ENCODE data around the gene RAD51C. TPM values are rescaled to one million over a fixed set of nuclear protein-coding genes. Genes with fewer than 3 reads are reported as not detected.
"Not testable (repeated sequence)": the region's sequence is repeated elsewhere in the genome, so short reads cannot be mapped to it uniquely, and the experiment has no call there.

Gene RAD51C
- total RNA-seq, 1 donor from 2014 or later, result 17.6 TPM

DNA sequence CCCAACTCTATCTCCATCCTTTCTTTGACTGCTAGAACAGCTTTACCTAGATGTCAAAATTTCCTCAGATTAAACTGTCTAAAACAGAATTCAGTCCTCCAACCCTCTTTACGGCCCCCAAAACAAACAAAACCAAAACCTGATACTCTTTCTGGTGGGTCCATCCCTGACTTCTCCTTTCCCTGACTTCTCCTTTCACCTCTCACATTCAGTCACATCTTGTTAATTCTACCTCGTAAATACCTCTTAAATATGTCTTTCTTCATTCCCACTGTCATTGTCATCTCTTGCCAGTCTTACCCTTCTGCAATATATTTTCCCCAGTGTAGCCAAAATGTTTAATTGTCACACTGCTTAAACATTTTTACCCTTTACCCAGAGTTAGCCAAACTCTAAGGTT lies 67.8 kb downstream of the RAD51C start:
- no peak for FAIRE-seq
- no peak for DNase-seq (ENCODE audit: low read depth)
- peaks cover 10% of the 10 kb centered on the region for H3K27me3 ChIP-seq (ENCODE audit: control insufficient read depth, insufficient read depth, low read length)
- H3K4me3 ChIP-seq (ENCODE audit: low read depth, low read length), result no peak overlapping the region
- TF ChIP-seq, protein P1, sequence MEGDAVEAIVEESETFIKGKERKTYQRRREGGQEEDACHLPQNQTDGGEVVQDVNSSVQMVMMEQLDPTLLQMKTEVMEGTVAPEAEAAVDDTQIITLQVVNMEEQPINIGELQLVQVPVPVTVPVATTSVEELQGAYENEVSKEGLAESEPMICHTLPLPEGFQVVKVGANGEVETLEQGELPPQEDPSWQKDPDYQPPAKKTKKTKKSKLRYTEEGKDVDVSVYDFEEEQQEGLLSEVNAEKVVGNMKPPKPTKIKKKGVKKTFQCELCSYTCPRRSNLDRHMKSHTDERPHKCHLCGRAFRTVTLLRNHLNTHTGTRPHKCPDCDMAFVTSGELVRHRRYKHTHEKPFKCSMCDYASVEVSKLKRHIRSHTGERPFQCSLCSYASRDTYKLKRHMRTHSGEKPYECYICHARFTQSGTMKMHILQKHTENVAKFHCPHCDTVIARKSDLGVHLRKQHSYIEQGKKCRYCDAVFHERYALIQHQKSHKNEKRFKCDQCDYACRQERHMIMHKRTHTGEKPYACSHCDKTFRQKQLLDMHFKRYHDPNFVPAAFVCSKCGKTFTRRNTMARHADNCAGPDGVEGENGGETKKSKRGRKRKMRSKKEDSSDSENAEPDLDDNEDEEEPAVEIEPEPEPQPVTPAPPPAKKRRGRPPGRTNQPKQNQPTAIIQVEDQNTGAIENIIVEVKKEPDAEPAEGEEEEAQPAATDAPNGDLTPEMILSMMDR (IDR thresholded peaks at IDR 0.05; ENCODE audit: insufficient read depth, low read length, severe bottlenecking), result no peak
- no peaks in the 10 kb centered on the region for H3K36me3 ChIP-seq (ENCODE audit: control insufficient read depth, insufficient read depth, low read length)

DNA sequence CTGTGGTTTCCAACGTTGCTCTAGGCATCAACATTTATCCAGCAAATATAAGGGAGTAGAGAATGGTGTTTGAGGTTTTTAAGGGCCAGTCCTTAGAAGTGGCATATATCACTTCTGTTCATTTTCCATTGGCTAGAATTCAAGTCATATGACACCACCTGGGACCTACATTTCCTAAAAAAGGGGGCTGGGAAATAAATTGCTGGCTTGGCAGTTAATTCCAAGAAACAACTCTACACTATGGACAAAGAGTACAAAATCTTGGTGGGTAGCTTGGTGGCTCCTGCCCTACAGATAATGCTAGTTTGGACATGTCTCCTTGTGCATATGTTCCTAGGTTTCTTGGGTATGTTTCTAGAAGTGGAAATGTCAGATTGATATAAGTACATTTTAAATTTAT lies 70.9 kb downstream of the RAD51C start:
- TF ChIP-seq, protein P1 (IDR thresholded peaks at IDR 0.05; ENCODE audit: insufficient read depth, low read length, severe bottlenecking), result no peak
- no peak for DNase-seq (ENCODE audit: low read depth)
- Histone ChIP-seq H3K27me3 (ENCODE audit: control insufficient read depth, insufficient read depth, low read length) (no peaks in the 10 kb centered on the region), H3K36me3 (ENCODE audit: control insufficient read depth, insufficient read depth, low read length) (no peaks in the 10 kb centered on the region), H3K4me3 (ENCODE audit: low read depth, low read length) (no peak overlapping the region)
- FAIRE-seq, result no peak

DNA sequence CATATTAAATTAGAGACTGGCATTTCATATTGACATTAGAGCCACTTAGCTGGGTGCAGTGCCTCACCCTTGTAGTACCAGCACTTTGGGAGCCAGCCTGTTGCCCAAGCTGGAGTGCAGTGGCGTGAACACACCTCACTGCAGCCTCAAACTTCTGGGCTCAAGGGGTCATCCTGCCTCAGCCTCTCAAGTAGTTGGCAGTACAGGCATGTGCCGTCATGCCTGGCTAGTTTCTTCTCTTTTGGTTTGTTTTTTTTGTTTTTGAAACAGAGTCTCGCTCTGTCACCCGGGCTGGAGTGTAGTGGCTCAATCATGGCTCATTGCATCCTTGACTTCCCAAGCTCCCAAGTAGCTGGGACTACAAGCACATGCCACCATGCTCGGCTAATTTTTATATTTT lies 72.0 kb downstream of the RAD51C start:
- no peaks in the 10 kb centered on the region for H3K36me3 ChIP-seq (ENCODE audit: control insufficient read depth, insufficient read depth, low read length)
- FAIRE-seq (no peak), DNase-seq (ENCODE audit: low read depth) (no peak)
- H3K4me3 ChIP-seq (ENCODE audit: low read depth, low read length), result no peak overlapping the region
- no peaks in the 10 kb centered on the region for H3K27me3 ChIP-seq (ENCODE audit: control insufficient read depth, insufficient read depth, low read length)
- TF ChIP-seq, protein P1 (IDR thresholded peaks at IDR 0.05; ENCODE audit: insufficient read depth, low read length, severe bottlenecking), result no peak

DNA sequence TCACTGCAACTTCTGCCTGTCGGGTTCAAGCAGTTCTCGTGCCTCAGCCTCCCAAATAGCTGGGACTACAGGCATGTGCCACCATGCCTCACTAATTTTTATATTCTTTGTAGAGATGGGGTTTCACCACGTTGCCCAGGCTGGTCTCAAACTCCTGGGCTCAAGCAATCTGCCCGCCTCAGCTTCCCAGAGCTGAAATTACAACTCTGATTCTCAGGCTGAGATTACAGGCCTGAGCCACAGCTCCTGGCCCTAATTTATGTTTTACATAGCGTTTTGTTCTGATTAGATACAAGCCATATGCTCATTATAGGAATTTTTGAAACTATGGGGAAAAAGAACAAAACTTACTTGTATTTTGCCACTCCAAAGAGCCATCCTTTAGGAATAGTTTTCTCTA lies 86.1 kb downstream of the RAD51C start:
- not testable (repeated sequence) for DNase-seq (ENCODE audit: low read depth); H3K4me3 ChIP-seq (ENCODE audit: low read depth, low read length); FAIRE-seq; H3K27me3 ChIP-seq (ENCODE audit: control insufficient read depth, insufficient read depth, low read length); H3K36me3 ChIP-seq (ENCODE audit: control insufficient read depth, insufficient read depth, low read length)

DNA sequence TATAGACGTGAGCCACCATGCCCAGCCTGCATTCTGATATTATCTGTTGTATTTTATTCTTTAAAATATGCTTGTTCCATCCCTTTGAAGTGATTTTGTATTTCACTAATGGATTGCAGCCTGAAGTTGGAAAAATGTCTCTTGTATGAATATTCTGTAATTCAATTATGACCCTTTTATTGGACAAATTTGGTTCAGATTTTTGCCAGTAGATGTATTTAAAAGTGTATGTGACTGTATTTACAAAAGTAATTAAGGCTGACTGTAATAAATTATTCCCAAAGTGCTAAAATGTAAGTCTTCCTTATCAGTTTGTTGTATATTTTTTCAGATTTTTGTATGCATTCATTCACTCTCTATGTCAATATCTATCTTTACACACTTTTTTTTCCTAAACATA lies 87.0 kb downstream of the RAD51C start:
- FAIRE-seq, result no peak
- Histone ChIP-seq H3K36me3 (ENCODE audit: control insufficient read depth, insufficient read depth, low read length) (no peaks in the 10 kb centered on the region), H3K27me3 (ENCODE audit: control insufficient read depth, insufficient read depth, low read length) (no peaks in the 10 kb centered on the region), H3K4me3 (ENCODE audit: low read depth, low read length) (no peak overlapping the region)
- TF ChIP-seq, protein P1 (IDR thresholded peaks at IDR 0.05; ENCODE audit: insufficient read depth, low read length, severe bottlenecking), result no peak
- DNase-seq (ENCODE audit: low read depth), result no peak

DNA sequence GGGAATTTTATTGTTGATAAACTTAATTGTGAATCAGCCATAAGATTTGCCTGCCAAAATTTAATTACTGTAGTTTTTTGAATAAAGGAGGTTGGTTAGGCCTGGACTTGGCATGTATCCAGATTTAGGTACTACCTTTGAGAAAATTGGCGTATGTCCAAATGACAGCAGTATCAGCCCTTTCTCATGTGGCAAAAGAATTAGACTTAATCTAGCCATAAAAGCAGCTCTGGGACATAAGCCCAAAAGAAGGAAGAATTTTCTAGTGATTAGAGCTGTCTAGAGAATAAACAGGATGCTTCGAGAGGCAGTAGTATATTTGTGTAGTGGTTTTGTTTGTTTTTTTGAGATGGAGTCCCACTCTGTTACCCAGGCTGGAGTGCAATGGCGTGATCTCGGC lies 91.0 kb downstream of the RAD51C start:
- DNase-seq (ENCODE audit: low read depth), result peak; percentile 23
- H3K36me3 ChIP-seq (ENCODE audit: control insufficient read depth, insufficient read depth, low read length), result no peaks in the 10 kb centered on the region
- TF ChIP-seq, protein P1 (IDR thresholded peaks at IDR 0.05; ENCODE audit: insufficient read depth, low read length, severe bottlenecking), result no peak
- H3K27me3 ChIP-seq (ENCODE audit: control insufficient read depth, insufficient read depth, low read length), result peaks cover 2% of the 10 kb centered on the region
- no peak overlapping the region for H3K4me3 ChIP-seq (ENCODE audit: low read depth, low read length)
- FAIRE-seq, result no peak

Data from bronchial epithelial cell (primary cell).